Measurements from ENCODE around the gene GDI2.

Gene GDI2

DNA sequence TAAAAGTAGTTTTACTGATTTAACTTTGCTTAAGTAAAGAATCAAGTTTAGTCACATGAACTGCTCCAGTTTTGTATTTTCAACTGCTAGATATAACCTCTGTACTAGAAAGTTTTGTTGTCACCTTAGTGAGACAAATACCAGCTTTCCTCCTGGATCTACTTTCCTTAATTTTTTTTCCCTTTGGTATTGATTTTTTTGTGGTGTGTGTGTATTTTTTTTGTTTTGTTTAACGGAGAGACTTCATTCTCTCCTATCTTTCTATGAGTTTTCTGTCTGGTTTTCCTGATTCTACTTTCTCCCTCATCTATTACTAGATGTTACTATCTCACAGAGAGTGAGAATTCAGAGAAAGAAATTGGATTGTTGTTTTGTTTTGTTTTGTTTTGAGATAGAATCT, 76.6 kb downstream of the GDI2 start:
- DNase-seq (ENCODE audit: low read depth), result no peak
- TF ChIP-seq, protein P1, sequence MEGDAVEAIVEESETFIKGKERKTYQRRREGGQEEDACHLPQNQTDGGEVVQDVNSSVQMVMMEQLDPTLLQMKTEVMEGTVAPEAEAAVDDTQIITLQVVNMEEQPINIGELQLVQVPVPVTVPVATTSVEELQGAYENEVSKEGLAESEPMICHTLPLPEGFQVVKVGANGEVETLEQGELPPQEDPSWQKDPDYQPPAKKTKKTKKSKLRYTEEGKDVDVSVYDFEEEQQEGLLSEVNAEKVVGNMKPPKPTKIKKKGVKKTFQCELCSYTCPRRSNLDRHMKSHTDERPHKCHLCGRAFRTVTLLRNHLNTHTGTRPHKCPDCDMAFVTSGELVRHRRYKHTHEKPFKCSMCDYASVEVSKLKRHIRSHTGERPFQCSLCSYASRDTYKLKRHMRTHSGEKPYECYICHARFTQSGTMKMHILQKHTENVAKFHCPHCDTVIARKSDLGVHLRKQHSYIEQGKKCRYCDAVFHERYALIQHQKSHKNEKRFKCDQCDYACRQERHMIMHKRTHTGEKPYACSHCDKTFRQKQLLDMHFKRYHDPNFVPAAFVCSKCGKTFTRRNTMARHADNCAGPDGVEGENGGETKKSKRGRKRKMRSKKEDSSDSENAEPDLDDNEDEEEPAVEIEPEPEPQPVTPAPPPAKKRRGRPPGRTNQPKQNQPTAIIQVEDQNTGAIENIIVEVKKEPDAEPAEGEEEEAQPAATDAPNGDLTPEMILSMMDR (IDR thresholded peaks at IDR 0.05; ENCODE audit: low read depth, low read length, missing control alignments), result no peak
- H3K4me3 ChIP-seq (ENCODE audit: low read depth, low read length), result no peak overlapping the region

- no peak overlapping the region for H3K4me3 ChIP-seq (ENCODE audit: low read depth, low read length)
- DNase-seq (ENCODE audit: low read depth), result no peak
- TF ChIP-seq, protein P1 (IDR thresholded peaks at IDR 0.05; ENCODE audit: low read depth, low read length, missing control alignments), result no peak
Measured at GRCh38 chr10:5735119-5735518, 78.1 kb downstream of the GDI2 start.

- no peak for DNase-seq (ENCODE audit: low read depth)
- H3K4me3 ChIP-seq (ENCODE audit: low read depth, low read length), result no peak overlapping the region
- TF ChIP-seq, protein P1 (IDR thresholded peaks at IDR 0.05; ENCODE audit: low read depth, low read length, missing control alignments), result no peak
Measured at GRCh38 chr10:5732141-5732540, 81.1 kb downstream of the GDI2 start.

DNA sequence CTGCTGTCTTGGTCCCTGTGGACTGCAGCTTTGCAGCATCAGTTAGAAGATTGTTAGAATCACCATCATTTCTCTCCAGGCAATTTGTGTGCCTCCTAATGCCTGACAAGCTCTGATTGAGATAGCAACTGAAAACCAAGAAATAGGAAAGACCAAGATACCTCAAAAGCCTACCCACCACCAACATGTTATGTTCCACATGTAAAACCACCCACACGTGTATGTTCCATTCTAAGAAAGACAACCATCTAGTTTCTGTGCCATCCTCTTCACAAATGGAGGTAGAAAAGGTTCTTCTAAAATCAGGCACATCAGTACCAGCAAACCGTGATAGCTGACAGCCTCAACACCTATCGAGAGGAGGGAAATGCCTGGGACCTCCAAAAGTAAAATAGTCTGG, 81.7 kb downstream of the GDI2 start:
- H3K4me3 ChIP-seq (ENCODE audit: low read depth, low read length), result no peak overlapping the region
- TF ChIP-seq, protein P1 (IDR thresholded peaks at IDR 0.05; ENCODE audit: low read depth, low read length, missing control alignments), result no peak
- DNase-seq (ENCODE audit: low read depth), result no peak

- DNase-seq (ENCODE audit: low read depth), result no peak
- TF ChIP-seq, protein P1 (IDR thresholded peaks at IDR 0.05; ENCODE audit: low read depth, low read length, missing control alignments), result no peak
- no peak overlapping the region for H3K4me3 ChIP-seq (ENCODE audit: low read depth, low read length)
Measured at GRCh38 chr10:5730766-5731165, 82.5 kb downstream of the GDI2 start.

- H3K4me3 ChIP-seq (ENCODE audit: low read depth, low read length), result no peak overlapping the region
- no peak for DNase-seq (ENCODE audit: low read depth)
- TF ChIP-seq, protein P1 (IDR thresholded peaks at IDR 0.05; ENCODE audit: low read depth, low read length, missing control alignments), result no peak
Measured at GRCh38 chr10:5723692-5724091, 89.5 kb downstream of the GDI2 start.

GRCh38 chr10:5720182-5720581, 93.1 kb downstream of the GDI2 start:
- no peak overlapping the region for H3K4me3 ChIP-seq (ENCODE audit: low read depth, low read length)
- DNase-seq (ENCODE audit: low read depth), result no peak
- TF ChIP-seq, protein P1 (IDR thresholded peaks at IDR 0.05; ENCODE audit: low read depth, low read length, missing control alignments), result no peak
